ENCODE results near the gene ITGA6.
A peak's percentile ranks its signal among the peaks of the same experiment; 100 is the strongest.

Gene ITGA6

DNA sequence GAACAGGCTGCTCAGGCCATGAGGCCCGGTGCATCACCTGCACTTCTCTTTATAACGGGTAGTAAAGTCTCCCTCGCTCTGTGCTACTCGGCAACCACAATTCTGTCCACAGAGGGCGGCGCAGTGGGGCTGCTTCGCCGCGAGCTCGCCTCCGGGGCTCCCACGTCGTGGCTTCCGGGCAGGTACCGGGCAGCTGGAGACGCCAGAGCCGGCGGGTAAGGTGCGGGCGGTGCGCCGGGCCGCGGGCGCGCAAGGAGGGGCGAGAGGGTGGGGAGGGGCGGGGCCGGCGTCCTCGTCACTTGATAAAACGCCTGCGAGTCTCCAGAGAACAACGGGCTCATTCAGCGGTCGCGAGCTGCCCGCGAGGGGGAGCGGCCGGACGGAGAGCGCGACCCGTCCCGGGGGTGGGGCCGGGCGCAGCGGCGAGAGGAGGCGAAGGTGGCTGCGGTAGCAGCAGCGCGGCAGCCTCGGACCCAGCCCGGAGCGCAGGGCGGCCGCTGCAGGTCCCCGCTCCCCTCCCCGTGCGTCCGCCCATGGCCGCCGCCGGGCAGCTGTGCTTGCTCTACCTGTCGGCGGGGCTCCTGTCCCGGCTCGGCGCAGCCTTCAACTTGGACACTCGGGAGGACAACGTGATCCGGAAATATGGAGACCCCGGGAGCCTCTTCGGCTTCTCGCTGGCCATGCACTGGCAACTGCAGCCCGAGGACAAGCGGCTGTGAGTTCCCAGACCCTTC lies at the start of gene ITGA6:
TSS of gene ITGA6 (plus strand) at position 331 of the 734 bp plus-strand sequence.
- Mint-ChIP-seq H3K36me3 (ENCODE audit: low read depth) (no peaks in the 10 kb centered on the region), H3K4me1 (ENCODE audit: low read depth) (peaks cover 23% of the 10 kb centered on the region), H3K27ac (no peak within 1 kb of the TSS), H3K27me3 (ENCODE audit: low read depth) (peaks cover 83% of the 10 kb centered on the region), H3K4me3 (peak within 1 kb of the TSS; percentile 80), H3K9me3 (no peaks in the 10 kb centered on the region)
- peak; percentile 59 for DNase-seq (ENCODE audit: low spot score)

DNA sequence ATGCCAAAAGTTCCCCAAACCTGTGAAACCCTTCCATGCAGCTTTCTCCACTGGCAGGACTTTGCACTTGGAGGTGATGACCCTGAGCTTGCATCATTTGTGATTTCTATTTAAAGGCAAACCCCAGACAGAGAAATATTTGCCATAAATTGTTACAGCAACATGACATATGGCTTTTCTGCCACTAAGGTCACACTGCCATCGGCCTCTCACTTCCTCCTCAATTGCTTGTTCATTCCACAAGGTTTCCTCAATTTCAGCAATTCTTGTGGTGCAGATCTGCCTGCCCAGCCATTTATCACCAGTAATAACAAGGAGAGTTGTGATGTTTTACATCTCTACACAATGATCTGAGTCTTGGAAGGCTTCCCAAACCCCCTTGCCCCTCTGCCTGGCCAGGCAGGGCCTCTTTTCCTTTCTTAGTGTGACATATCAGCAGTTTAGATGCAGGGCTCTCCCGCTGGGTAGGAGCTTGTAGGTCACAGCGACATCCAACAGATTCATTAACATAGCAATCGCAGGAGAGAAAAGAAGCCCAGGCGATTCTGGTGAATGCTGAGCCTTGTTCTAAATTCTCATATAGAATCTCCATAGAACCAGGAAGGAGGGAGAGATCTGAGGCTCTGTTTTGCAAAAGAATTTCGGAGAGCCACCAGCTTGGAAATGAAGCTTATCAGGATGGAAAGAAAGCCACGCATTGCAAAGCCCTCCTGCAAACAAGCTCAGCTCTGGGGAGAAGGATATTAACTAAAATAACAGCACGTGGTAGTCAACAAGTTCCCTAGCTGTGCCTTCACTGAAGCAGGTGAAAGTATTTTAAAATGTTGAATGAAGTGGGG lies 46.7 kb upstream of the ITGA6 start:
- H3K27ac Mint-ChIP-seq = no peak overlapping the region

DNA sequence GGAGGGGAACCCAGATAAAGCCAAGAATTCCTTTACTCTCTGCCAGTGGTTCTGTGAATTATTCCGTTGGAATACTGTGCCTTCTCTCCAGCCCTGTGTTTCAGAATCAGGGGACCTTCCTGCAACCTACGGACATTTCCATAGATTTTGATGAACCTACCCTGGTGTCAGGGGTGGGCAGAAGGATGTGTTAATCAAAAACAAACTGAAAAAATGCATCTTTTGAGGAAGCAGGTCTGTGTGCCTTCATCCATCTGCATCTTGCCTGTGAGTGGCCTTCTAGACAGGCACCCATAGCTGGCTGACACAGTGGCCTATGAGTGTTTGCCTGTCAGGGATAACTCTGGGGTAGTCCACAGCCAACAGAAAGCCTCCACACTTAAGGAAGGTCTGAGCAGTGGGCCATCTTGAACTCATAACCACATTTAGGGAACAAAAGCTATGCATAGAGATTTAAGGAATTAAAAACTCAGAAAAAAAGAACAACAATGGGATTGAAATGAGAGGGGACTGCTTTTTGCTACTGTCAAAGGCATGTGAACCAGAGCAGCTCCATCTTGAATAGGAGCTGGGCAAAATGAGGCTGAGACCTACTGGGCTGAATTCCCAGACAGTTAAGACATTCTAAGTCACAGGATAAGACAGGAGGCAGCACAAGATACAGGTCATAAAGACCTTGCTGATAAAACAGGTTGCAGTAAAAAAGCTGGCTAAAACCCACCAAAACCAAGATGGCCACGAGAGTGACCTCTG lies 45.9 kb upstream of the ITGA6 start:
- H3K36me3 Mint-ChIP-seq (ENCODE audit: low read depth) = no peaks in the 10 kb centered on the region
- H3K27ac Mint-ChIP-seq = no peak overlapping the region
- H3K4me3 Mint-ChIP-seq = no peak overlapping the region
- H3K4me1 Mint-ChIP-seq (ENCODE audit: low read depth) = no peaks in the 10 kb centered on the region
- no peaks in the 10 kb centered on the region for H3K27me3 Mint-ChIP-seq (ENCODE audit: low read depth)
- DNase-seq (ENCODE audit: low spot score) = no peak
- H3K9me3 Mint-ChIP-seq = peaks cover 15% of the 10 kb centered on the region

More for the DNA sequence above, 46.7 kb upstream of the ITGA6 start:
- H3K9me3 Mint-ChIP-seq = peaks cover 15% of the 10 kb centered on the region
- DNase-seq (ENCODE audit: low spot score) = no peak
- no peaks in the 10 kb centered on the region for H3K4me1 Mint-ChIP-seq (ENCODE audit: low read depth)
- no peak overlapping the region for H3K4me3 Mint-ChIP-seq
- peaks cover 4% of the 10 kb centered on the region for H3K27me3 Mint-ChIP-seq (ENCODE audit: low read depth)
- H3K36me3 Mint-ChIP-seq (ENCODE audit: low read depth) = no peaks in the 10 kb centered on the region

DNA sequence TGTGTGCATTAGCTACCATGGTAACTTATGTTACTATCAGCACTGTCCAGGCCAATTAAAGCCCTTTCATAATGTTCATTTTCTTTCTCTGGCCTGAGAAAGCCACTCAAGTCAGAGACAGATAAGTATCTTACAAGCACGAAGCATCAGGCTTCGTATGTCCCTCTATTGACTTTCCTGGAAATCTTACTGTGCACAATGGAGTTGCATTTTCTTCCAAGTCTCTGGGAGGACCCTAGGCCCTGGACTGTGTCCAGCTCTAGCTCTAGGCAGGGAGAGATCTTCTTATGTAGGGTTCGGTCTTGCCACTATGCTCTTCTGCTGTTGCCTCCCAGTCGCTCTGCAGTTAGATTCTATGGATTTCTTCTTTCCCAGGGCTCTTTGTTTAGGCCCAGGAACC lies 40.0 kb upstream of the ITGA6 start:
- H3K36me3 Mint-ChIP-seq (ENCODE audit: low read depth) = no peaks in the 10 kb centered on the region
- H3K4me3 Mint-ChIP-seq = no peak overlapping the region
- DNase-seq (ENCODE audit: low spot score) = no peak
- no peaks in the 10 kb centered on the region for H3K9me3 Mint-ChIP-seq
- H3K27me3 Mint-ChIP-seq (ENCODE audit: low read depth) = peaks cover under 1% of the 10 kb centered on the region
- H3K4me1 Mint-ChIP-seq (ENCODE audit: low read depth) = no peaks in the 10 kb centered on the region
- H3K27ac Mint-ChIP-seq = no peak overlapping the region

DNA sequence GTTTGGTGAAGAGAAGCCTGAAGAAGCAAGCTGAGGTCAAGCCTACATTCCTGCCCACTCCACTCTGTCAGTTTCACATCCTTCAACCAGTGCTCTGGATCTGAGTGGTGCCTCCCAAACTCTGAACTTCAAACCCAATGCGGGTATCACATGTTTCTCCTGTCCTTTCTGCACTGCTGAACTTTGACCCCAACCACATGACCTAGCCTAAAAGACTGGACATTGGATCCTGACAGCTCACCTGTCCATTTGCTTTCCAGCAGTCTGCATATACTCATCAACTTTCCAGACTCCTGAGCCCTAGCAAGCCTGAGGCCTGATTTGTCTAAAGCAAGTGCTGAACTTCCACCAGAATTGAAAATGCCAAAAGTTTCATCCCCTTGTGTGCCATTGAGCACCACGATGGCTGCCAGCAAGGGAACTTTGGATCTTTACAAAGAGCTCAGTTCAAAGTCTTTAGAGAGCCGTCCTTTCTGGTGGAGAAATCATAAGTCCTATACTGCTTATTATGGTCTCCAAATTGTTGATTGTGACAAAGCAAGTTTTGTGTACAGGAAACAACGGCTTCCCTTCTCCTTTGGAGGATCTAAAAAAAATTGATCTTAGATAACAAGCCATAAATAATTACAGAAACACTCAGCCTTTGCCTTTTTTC lies 37.6 kb upstream of the ITGA6 start:
- peaks cover 3% of the 10 kb centered on the region for H3K27me3 Mint-ChIP-seq (ENCODE audit: low read depth)
- no peaks in the 10 kb centered on the region for H3K36me3 Mint-ChIP-seq (ENCODE audit: low read depth)
- no peaks in the 10 kb centered on the region for H3K4me1 Mint-ChIP-seq (ENCODE audit: low read depth)
- DNase-seq (ENCODE audit: low spot score) = no peak
- no peaks in the 10 kb centered on the region for H3K9me3 Mint-ChIP-seq
- no peak overlapping the region for H3K27ac Mint-ChIP-seq
- no peak overlapping the region for H3K4me3 Mint-ChIP-seq

DNA sequence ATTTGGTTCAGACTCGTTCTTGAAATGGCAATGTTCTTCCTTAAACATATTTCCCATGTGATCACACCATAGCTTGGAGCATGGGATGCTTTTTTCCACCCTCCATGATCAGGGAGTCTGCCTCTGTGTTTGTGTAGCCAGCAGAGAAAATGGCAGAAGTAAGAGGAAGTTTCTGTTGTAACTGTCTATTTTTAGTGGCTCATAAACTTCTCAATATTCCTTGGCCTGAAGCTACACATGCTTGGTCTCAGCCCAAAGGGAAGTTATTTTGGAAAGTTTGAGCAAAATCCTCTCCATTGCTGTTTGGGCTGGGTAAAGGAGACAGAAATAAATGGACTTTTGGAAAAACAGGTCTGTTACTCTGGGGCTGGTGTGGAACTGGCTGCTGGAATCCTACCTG lies 33.4 kb upstream of the ITGA6 start:
- DNase-seq (ENCODE audit: low spot score) = no peak
- H3K4me3 Mint-ChIP-seq = no peak overlapping the region
- H3K36me3 Mint-ChIP-seq (ENCODE audit: low read depth) = no peaks in the 10 kb centered on the region
- H3K27ac Mint-ChIP-seq = no peak overlapping the region
- H3K27me3 Mint-ChIP-seq (ENCODE audit: low read depth) = peaks cover 14% of the 10 kb centered on the region
- no peaks in the 10 kb centered on the region for H3K9me3 Mint-ChIP-seq
- H3K4me1 Mint-ChIP-seq (ENCODE audit: low read depth) = no peaks in the 10 kb centered on the region

DNA sequence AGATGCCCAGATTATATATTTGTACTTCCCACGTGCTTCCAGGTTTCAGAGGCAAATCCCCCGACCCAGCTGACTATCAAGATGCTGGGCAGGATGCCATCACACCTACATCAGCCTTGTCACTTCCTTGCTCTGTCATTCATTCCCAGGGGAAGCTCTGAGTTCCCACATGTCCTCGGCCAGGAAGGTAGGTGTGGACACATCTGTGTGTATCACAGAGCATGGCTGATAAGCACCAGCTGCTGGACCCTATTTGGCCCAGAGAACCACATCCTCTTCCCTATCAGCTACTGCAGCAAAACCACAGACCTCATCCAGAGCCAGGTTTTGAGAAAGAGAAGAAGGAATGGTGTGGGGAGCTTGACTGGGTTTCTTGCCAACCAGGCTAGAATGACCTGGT lies 31.9 kb upstream of the ITGA6 start:
- Mint-ChIP-seq H3K36me3 (ENCODE audit: low read depth) (no peaks in the 10 kb centered on the region), H3K4me1 (ENCODE audit: low read depth) (no peaks in the 10 kb centered on the region), H3K4me3 (no peak overlapping the region), H3K27me3 (ENCODE audit: low read depth) (peaks cover 14% of the 10 kb centered on the region), H3K9me3 (no peaks in the 10 kb centered on the region), H3K27ac (no peak overlapping the region)
- no peak for DNase-seq (ENCODE audit: low spot score)

DNA sequence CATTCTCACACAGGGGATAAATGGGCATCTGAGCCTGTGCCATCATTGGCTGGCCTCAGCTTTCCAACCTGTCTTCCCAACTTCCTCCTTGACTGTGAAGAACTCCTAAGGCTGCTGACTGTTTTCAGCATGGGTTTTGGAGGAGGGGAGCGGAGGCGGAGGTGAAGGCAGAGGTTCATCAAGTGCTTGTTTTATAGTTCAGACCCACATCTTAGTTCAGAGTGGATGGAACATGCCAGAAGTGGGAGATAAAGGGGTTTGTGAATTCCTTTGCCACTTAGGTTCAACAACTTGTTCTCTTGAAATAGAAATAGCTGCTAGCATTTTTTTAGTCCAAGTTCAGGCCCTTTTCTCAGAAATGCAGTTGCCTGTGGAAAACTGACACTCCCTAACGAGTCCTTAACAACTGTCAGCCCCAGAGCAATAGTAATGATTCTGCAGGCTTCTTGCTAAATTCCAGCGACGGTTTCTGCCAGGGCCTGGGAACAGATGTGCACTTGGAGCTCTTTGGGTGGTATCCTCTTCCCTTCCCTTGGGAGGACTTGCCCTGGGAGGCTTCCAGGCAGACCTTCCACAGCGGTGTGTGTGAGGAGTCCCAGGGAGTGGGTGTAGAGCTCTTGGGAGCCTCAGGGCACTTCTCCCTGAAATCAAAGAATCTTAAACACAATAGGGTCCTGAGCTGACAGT lies 30.1 kb upstream of the ITGA6 start:
- peaks cover 14% of the 10 kb centered on the region for H3K27me3 Mint-ChIP-seq (ENCODE audit: low read depth)
- H3K4me3 Mint-ChIP-seq = no peak overlapping the region
- H3K4me1 Mint-ChIP-seq (ENCODE audit: low read depth) = no peaks in the 10 kb centered on the region
- H3K36me3 Mint-ChIP-seq (ENCODE audit: low read depth) = no peaks in the 10 kb centered on the region
- no peaks in the 10 kb centered on the region for H3K9me3 Mint-ChIP-seq
- DNase-seq (ENCODE audit: low spot score) = no peak
- no peak overlapping the region for H3K27ac Mint-ChIP-seq

DNA sequence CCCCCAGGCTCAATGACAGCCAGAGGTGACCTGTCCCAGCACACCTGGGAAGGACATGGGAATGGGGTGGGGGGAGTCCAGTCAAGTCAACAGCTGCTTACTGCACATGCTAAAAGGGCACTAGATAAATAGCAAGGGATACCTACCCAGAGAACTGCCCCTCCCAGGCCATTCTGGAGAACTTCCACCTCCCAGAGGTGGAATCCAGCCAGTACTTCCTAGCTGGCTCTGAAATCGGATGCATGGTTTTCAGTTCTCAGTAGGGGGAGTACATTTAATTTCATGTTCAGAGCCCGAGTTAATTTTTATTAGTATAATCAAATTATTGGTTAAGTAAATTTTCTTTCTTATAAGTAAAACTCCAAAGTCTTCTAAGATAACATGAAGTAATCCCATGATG lies 28.9 kb upstream of the ITGA6 start:
- Mint-ChIP-seq H3K27me3 (ENCODE audit: low read depth) (peaks cover 11% of the 10 kb centered on the region), H3K36me3 (ENCODE audit: low read depth) (no peaks in the 10 kb centered on the region), H3K4me3 (no peak overlapping the region), H3K9me3 (no peaks in the 10 kb centered on the region), H3K4me1 (ENCODE audit: low read depth) (no peaks in the 10 kb centered on the region), H3K27ac (no peak overlapping the region)
- DNase-seq (ENCODE audit: low spot score) = no peak

DNA sequence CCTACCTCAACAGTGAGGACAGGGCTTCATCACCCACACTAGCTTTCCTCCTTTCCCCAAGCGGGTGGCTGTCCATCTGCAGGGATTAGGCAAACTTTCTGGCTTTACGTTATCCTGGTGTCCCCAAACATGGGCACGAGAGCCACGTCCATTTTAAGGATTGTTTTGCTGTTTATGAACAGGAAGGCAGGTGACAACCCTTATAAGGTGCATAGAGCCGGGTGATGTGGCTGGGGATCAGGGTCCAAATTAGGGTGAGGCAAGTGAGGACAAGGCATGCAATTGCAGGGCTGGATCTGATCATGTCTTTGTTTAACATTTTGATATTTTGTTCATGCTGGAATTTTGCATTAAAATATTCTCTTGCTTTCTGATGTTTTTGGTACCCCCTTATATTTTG lies 27.6 kb upstream of the ITGA6 start:
- Mint-ChIP-seq H3K27me3 (ENCODE audit: low read depth) (peaks cover 20% of the 10 kb centered on the region), H3K4me1 (ENCODE audit: low read depth) (no peaks in the 10 kb centered on the region), H3K27ac (no peak overlapping the region), H3K4me3 (no peak overlapping the region), H3K36me3 (ENCODE audit: low read depth) (no peaks in the 10 kb centered on the region), H3K9me3 (no peaks in the 10 kb centered on the region)
- DNase-seq (ENCODE audit: low spot score) = no peak

DNA sequence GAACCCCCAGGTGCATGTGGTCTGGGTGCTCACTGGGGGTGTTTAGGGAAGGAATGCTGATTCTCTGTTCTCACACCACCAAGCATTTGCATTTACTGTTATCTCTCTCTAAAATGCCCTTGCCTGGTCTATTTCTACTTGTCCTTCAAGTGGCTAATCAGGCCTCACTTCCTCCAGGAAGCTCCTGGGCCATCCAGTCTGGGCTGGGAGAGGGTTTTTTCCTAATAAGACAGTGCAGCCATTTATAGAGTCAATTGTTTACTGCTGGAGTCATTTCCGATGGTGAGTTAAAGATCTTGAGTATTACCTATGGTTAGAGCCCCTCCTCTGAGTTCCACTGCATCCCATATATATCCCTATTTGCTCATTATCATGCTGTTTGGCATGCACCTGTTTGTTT lies 25.2 kb upstream of the ITGA6 start:
- no peak overlapping the region for H3K27ac Mint-ChIP-seq
- H3K4me3 Mint-ChIP-seq = no peak overlapping the region
- DNase-seq (ENCODE audit: low spot score) = no peak
- no peaks in the 10 kb centered on the region for H3K4me1 Mint-ChIP-seq (ENCODE audit: low read depth)
- no peaks in the 10 kb centered on the region for H3K9me3 Mint-ChIP-seq
- peaks cover 18% of the 10 kb centered on the region for H3K27me3 Mint-ChIP-seq (ENCODE audit: low read depth)
- H3K36me3 Mint-ChIP-seq (ENCODE audit: low read depth) = no peaks in the 10 kb centered on the region

DNA sequence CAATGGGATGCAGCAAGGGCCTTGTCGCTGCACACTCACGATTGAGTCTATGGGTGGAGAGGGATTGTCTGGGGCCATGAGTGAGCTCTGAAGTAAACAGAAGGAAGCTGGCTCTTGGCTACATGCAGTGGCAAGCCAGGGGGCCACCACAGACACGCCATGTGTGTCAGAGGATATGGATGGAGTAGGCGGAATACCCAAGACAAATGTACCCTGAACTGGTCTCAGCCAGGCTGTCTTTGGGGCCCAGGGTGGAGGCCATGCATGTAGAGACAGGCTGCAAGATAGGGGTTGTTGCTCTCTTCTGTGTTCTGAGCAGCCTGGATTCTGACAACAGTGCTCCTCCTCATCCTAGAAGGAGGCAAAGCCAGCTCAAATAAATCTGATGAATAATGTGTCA lies 24.0 kb upstream of the ITGA6 start:
- H3K9me3 Mint-ChIP-seq = no peaks in the 10 kb centered on the region
- no peak overlapping the region for H3K4me3 Mint-ChIP-seq
- H3K27ac Mint-ChIP-seq = no peak overlapping the region
- H3K36me3 Mint-ChIP-seq (ENCODE audit: low read depth) = no peaks in the 10 kb centered on the region
- peaks cover 13% of the 10 kb centered on the region for H3K27me3 Mint-ChIP-seq (ENCODE audit: low read depth)
- H3K4me1 Mint-ChIP-seq (ENCODE audit: low read depth) = no peaks in the 10 kb centered on the region
- no peak for DNase-seq (ENCODE audit: low spot score)

DNA sequence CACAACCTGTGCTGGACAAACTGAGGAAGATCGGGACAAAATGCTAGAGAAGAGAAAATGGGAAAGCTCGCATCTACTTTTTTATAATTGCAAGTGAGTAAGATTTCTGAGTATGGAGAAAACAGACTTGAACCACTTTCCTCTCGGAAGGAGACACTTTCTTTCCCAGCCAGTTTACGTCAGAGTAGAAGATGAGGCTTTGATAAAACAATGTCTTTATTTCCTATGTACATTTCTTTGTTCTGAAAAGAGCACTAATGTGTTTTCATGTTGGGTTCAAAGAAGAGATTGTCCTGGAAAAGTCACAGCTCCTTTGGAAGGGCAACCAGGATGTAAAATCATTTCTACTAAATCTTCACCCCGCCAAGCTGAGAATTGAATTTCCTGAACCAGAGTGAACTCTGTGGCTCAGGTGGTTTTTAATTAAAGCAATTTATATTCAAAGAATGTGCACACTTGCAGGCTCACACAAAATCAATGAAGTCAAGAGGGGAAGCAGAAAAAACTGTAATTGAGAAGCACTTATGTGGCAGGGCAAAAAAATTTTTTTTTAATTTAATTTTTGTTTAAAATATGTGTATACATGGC lies 23.4 kb upstream of the ITGA6 start:
- no peak for DNase-seq (ENCODE audit: low spot score)
- no peaks in the 10 kb centered on the region for H3K4me1 Mint-ChIP-seq (ENCODE audit: low read depth)
- peaks cover 12% of the 10 kb centered on the region for H3K27me3 Mint-ChIP-seq (ENCODE audit: low read depth)
- H3K27ac Mint-ChIP-seq = no peak overlapping the region
- H3K9me3 Mint-ChIP-seq = no peaks in the 10 kb centered on the region
- H3K36me3 Mint-ChIP-seq (ENCODE audit: low read depth) = no peaks in the 10 kb centered on the region
- H3K4me3 Mint-ChIP-seq = no peak overlapping the region

Data from T-helper 2 cell treated with Interferon-gamma antibody and Interleukin-4, amounts not matched to agents 5 μg/mL and 100 μg/mL, for 36 hours (primary cell).